ENCODE data around the gene MOGAT2. TPM values are rescaled to one million over a fixed set of nuclear protein-coding genes. Genes with fewer than 3 reads are reported as not detected.

The MOGAT2 gene
- total RNA-seq, 3 donors from 2014 or later, result 86.4 to 247 (median 192) TPM

DNA sequence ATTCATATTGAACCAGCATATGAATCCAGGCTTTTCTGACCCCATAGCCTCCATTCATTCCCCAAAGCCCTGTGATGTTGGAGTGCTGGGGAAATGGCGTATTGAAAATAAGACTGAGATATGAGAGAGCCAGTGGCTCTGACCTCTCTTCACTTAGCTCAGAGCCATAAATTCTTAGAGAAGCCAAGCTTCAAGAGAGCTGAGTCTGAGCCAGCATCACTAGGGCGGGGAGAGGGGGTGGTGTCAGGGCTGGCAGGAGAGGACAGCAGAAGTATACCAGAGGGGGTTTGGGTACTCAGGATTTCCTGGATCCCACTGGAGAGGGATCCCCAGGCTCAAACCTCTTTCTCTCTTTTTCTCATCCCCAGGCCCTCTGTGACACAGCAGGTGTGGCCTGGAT is 16.7 kb upstream of the MOGAT2 start:
- intact Hi-C loops (cut with DNase I, micrococcal nuclease), result no loop called here
- peaks cover 4% of the 10 kb centered on the region for H3K4me1 ChIP-seq (ENCODE audit: low read depth)

DNA sequence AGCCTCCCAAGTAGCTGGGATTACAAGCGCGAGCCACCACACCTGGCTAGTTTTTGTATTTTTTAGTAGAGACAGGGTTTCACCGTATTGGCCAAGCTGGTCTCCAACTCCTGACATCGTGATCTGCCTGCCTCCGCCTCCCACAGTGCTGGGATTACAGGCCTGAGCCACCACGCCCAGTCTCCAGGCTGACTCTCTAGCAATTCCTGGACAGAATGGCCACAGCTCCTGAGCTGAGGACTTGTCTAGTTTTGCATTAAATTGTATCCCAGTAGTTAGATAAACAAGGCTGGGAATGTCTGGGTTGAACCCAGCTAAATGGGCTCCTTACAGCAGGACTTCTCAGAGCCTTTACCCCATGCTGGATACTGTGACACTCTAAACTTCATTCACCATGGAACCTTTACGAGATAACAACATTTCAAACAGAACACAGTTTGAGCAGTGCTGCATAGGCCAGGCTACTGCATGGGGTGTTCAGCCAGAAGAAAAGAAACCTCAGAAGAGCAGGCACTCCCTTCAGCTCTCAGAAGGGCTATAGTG is 13.9 kb upstream of the MOGAT2 start:
- no peak for DNase-seq
- ATAC-seq, result no peak
- TF ChIP-seq, protein P1, sequence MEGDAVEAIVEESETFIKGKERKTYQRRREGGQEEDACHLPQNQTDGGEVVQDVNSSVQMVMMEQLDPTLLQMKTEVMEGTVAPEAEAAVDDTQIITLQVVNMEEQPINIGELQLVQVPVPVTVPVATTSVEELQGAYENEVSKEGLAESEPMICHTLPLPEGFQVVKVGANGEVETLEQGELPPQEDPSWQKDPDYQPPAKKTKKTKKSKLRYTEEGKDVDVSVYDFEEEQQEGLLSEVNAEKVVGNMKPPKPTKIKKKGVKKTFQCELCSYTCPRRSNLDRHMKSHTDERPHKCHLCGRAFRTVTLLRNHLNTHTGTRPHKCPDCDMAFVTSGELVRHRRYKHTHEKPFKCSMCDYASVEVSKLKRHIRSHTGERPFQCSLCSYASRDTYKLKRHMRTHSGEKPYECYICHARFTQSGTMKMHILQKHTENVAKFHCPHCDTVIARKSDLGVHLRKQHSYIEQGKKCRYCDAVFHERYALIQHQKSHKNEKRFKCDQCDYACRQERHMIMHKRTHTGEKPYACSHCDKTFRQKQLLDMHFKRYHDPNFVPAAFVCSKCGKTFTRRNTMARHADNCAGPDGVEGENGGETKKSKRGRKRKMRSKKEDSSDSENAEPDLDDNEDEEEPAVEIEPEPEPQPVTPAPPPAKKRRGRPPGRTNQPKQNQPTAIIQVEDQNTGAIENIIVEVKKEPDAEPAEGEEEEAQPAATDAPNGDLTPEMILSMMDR (IDR thresholded peaks at IDR 0.05), result no peak
- Histone ChIP-seq H3K4me3 (no peak overlapping the region), H3K36me3 (ENCODE audit: low read depth) (no peaks in the 10 kb centered on the region), H3K9me3 (no peaks in the 10 kb centered on the region), H3K4me1 (ENCODE audit: low read depth) (peaks cover 6% of the 10 kb centered on the region)
- intact Hi-C loops (cut with DNase I, micrococcal nuclease), result no loop called here

More for the DNA sequence above, 16.7 kb upstream of the MOGAT2 start:
- no peaks in the 10 kb centered on the region for H3K9me3 ChIP-seq
- no peak for DNase-seq
- H3K36me3 ChIP-seq (ENCODE audit: low read depth), result no peaks in the 10 kb centered on the region
- TF ChIP-seq, protein P1 (IDR thresholded peaks at IDR 0.05), result no peak
- H3K4me3 ChIP-seq, result no peak overlapping the region
- no peak for ATAC-seq

DNA sequence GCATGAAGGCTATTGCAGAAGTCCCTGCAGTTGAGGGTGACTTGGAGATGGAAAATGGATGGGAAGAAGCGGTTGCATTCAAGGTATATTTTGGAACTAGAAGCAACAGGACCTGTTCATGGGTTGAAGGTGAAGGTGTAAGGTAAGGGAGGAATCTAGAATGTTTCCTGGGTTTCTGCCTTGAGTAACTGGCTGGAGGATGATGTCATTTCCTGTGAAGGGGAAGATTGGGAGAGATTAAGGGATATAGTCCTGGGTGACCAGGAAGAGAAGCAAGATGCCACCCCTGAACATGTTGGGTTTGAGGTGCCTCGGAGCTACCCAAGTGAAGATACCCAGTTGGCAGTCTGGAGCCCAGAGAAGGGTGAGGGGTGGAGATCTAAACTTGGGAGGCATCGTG is 12.1 kb upstream of the MOGAT2 start:
- DNase-seq (no peak), ATAC-seq (no peak)
- Histone ChIP-seq H3K4me1 (ENCODE audit: low read depth) (peaks cover 6% of the 10 kb centered on the region), H3K9me3 (no peaks in the 10 kb centered on the region), H3K4me3 (no peak overlapping the region), H3K36me3 (ENCODE audit: low read depth) (no peaks in the 10 kb centered on the region)
- TF ChIP-seq, protein P1 (IDR thresholded peaks at IDR 0.05), result no peak
- intact Hi-C loops (cut with DNase I, micrococcal nuclease), result no loop called here

DNA sequence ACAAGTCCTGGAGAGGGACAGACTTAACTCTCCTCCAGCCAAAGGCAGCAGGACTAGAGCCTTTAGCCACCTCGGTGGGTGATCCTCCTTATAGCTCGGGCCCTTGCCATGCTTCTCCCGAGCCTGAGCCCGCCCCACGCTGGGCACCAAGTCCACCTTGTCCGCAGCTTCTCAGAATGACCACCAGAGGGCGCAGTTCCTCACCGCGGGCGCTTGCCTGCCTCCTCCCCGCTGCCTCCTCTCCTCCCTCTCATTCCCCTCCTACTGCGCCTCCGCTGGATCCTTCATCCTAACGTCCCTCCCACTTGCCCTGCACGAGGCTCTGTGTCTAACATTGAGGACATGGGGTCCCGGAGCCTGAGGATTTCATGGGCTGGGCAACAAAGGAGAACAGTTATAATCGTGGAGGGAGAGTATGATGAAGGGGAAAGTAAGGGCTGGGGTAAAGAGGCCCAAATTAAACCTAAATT is 11.3 kb upstream of the MOGAT2 start:
- H3K4me1 ChIP-seq (ENCODE audit: low read depth), result peaks cover 6% of the 10 kb centered on the region
- H3K36me3 ChIP-seq (ENCODE audit: low read depth), result no peaks in the 10 kb centered on the region
- TF ChIP-seq, protein P1 (IDR thresholded peaks at IDR 0.05), result peak; percentile 88
- DNase-seq, result peak; percentile 71 to 79 (median 76)
- no peaks in the 10 kb centered on the region for H3K9me3 ChIP-seq
- no peak overlapping the region for H3K4me3 ChIP-seq
- ATAC-seq, result peak; percentile 100
- intact Hi-C loops (cut with DNase I, micrococcal nuclease), result no loop called here

DNA sequence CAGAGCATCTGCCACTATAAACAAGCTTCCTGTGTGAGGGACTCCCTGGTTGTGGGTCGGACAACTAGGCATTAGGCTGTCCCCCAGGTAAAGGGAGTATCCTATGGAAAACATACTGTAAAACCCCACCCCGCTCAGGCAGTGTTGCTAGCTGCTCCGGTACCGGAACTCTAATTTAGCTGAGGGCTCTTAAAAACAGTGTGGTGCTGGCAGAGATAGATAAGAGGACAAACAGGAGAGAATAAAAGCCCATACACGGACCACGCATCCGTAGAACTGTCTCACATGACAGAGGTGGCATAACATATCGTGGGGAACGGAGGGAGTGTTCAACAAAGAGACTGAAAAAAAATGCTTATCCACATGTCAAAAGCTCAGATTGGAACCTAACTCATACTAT is 3.4 kb upstream of the MOGAT2 start:
- Histone ChIP-seq H3K4me3 (no peak overlapping the region), H3K4me1 (ENCODE audit: low read depth) (peaks cover 20% of the 10 kb centered on the region), H3K9me3 (no peaks in the 10 kb centered on the region), H3K36me3 (ENCODE audit: low read depth) (no peaks in the 10 kb centered on the region)
- DNase-seq, result peak in 2 of 3 donors; percentile 47 to 58
- TF ChIP-seq, protein P1 (IDR thresholded peaks at IDR 0.05), result no peak
- peak; percentile 24 for ATAC-seq
- intact Hi-C loops (cut with DNase I, micrococcal nuclease), result no loop called here

DNA sequence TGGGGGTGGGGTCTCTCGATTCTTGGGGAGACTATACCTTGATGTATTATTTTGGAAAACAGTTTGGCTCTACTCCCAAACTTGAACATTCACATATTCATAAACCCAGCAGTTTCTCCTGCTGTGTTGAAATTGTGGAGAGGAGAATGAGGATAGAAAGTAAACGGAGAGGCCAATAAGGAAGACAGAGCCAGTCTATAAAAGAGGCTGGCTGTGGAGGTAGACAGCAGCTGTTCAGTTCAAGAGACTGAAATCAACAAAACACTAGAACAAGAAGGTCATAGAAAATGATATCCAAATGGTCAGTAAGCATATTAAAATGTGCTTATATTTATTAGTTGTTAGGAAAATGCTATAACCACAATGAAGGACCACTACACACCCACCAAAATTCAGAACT is 1.9 kb upstream of the MOGAT2 start:
- Histone ChIP-seq H3K9me3 (no peaks in the 10 kb centered on the region), H3K36me3 (ENCODE audit: low read depth) (no peaks in the 10 kb centered on the region), H3K4me1 (ENCODE audit: low read depth) (peaks cover 32% of the 10 kb centered on the region), H3K4me3 (no peak overlapping the region)
- intact Hi-C loops (cut with DNase I, micrococcal nuclease), result no loop called here
- ATAC-seq, result peak; percentile 52
- DNase-seq, result peak in 1 of 3 donors; percentile 57
- TF ChIP-seq, protein P1 (IDR thresholded peaks at IDR 0.05), result no peak
